Stimulated activated CD8-positive, alpha-beta memory T cell treated with anti-CD3 and anti-CD28 coated beads, Interleukin-12 subunit alpha, Interleukin-12 subunit beta, amount 100 ng/mL, for 24 hours (primary cell): ENCODE results near the gene IFT122.
"Not testable (repeated sequence)": the region's sequence is repeated elsewhere in the genome, so short reads cannot be mapped to it uniquely, and the experiment has no call there.

Source experiments
- DNase-seq: peaks from one replicate; pipeline ENCODE4 v3.0.0-alpha.2; 2020; ENCODE audit errors: extremely low read depth

Gene IFT122

GRCh38 chr3:129494499-129494898, 54.5 kb downstream of the IFT122 start:
- not testable (repeated sequence) for DNase-seq

GRCh38 chr3:129495006-129495639, 55.1 kb downstream of the IFT122 start:
- DNase-seq = not testable (repeated sequence)

- DNase-seq = not testable (repeated sequence)
These were observed 57.9 kb downstream of the IFT122 start for GRCh38 chr3:129497876-129498275.

- DNase-seq = not testable (repeated sequence)
These were observed 58.8 kb downstream of the IFT122 start for GRCh38 chr3:129498603-129499488.

GRCh38 chr3:129499604-129500333, 59.7 kb downstream of the IFT122 start:
- DNase-seq = not testable (repeated sequence)

- no peak for DNase-seq
These were observed 60.3 kb downstream of the IFT122 start for GRCh38 chr3:129500334-129500658.

GRCh38 chr3:129501630-129502029, 61.6 kb downstream of the IFT122 start:
- DNase-seq = no peak

GRCh38 chr3:129502641-129503408, 62.8 kb downstream of the IFT122 start:
- DNase-seq = no peak

- DNase-seq = no peak
These were observed 63.7 kb downstream of the IFT122 start for GRCh38 chr3:129503471-129504291.

- DNase-seq = no peak
These were observed 64.6 kb downstream of the IFT122 start for GRCh38 chr3:129504471-129505100.

GRCh38 chr3:129505341-129505740, 65.3 kb downstream of the IFT122 start:
- DNase-seq = no peak

GRCh38 chr3:129506231-129506742, 66.3 kb downstream of the IFT122 start:
- no peak for DNase-seq

- DNase-seq = no peak
These were observed 67.3 kb downstream of the IFT122 start for GRCh38 chr3:129507181-129507831.

- DNase-seq = no peak
These were observed 72.6 kb downstream of the IFT122 start for GRCh38 chr3:129512595-129512994.

GRCh38 chr3:129513705-129514104, 73.7 kb downstream of the IFT122 start:
- DNase-seq = no peak

GRCh38 chr3:129514110-129514509, 74.1 kb downstream of the IFT122 start:
- no peak for DNase-seq

- DNase-seq = no peak
These were observed 74.5 kb downstream of the IFT122 start for GRCh38 chr3:129514563-129514962.

- not testable (repeated sequence) for DNase-seq
These were observed 75.2 kb downstream of the IFT122 start for GRCh38 chr3:129515108-129515820.
